HL-60 (cell line): ENCODE data around the gene SCGB1D1.

Source experiments
- DNase-seq, 2 experiments: peaks; one replicate each; pipeline ENCODE4 v3.0.0-alpha.2; 2010 to 2020; ENCODE audit warnings: low read depth in 1 of 2, low spot score in 1 of 2
- H3K27ac ChIP-seq: fragments of 250-450 bp; sonication (Bioruptor Pico); replicated peaks from 2 replicates; pipeline ENCODE4 v1.5.1; 2020; ENCODE audit warnings: mild to moderate bottlenecking, moderate library complexity
- H3K27me3 ChIP-seq: fragments of 250-450 bp; sonication (Bioruptor Pico); 2 replicates; pipeline ENCODE4 v1.5.1; 2021; ENCODE audit warnings: mild to moderate bottlenecking, moderate library complexity; ENCODE audit not compliant: insufficient read depth, poor library complexity, severe bottlenecking
- H3K4me3 ChIP-seq: replicated peaks from 2 replicates; pipeline ENCODE4 v1.5.1; 2011; ENCODE audit warnings: mild to moderate bottlenecking, control low read depth, low read length; ENCODE audit not compliant: insufficient read depth
- GABPA ChIP-seq: IDR thresholded peaks from 2 replicates; pipeline ENCODE4 v1.6.1; 2012; ENCODE audit warnings: low read depth
- POLR2AphosphoS5 ChIP-seq: IDR thresholded peaks from 2 replicates; pipeline ENCODE4 v1.6.1; 2012; ENCODE audit warnings: low read depth
- REST ChIP-seq: IDR thresholded peaks from 2 replicates; pipeline ENCODE4 v1.6.1; 2012; ENCODE audit warnings: low read depth; ENCODE audit not compliant: insufficient replicate concordance
- SPI1 ChIP-seq: IDR thresholded peaks from 2 replicates; pipeline ENCODE4 v1.6.1; 2012; ENCODE audit warnings: low read depth, mild to moderate bottlenecking, borderline replicate concordance
- TF ChIP-seq, protein P1 (sequence below): IDR thresholded peaks from one replicate; pipeline ENCODE4 v1.5.1; 2011; ENCODE audit warnings: low read length, control low read depth, inconsistent platforms; ENCODE audit not compliant: insufficient read depth

SCGB1D1 gene

DNA sequence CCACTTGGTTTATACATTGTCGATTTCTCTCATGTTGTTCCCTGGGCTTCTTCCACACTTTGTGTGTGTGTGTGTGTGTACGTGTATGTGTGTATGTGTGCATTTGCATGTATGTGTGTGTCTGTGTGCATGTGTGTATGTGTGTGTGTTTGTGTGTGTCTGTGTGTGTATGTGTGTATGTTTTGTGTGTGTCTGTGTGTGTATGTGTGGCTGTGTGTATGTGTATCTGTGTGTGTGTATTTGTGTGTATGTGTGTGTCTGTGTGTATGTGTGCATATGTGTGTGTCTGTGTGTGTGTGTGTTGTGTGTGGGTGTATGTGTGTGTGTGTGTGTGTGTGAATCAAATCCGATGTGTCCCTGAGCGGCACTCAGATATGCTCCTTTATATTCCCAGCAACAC, 47.5 kb downstream of the SCGB1D1 start:
- TF ChIP-seq POLR2AphosphoS5 (no peak), GABPA (no peak), SPI1 (no peak)
- TF ChIP-seq, protein P1, sequence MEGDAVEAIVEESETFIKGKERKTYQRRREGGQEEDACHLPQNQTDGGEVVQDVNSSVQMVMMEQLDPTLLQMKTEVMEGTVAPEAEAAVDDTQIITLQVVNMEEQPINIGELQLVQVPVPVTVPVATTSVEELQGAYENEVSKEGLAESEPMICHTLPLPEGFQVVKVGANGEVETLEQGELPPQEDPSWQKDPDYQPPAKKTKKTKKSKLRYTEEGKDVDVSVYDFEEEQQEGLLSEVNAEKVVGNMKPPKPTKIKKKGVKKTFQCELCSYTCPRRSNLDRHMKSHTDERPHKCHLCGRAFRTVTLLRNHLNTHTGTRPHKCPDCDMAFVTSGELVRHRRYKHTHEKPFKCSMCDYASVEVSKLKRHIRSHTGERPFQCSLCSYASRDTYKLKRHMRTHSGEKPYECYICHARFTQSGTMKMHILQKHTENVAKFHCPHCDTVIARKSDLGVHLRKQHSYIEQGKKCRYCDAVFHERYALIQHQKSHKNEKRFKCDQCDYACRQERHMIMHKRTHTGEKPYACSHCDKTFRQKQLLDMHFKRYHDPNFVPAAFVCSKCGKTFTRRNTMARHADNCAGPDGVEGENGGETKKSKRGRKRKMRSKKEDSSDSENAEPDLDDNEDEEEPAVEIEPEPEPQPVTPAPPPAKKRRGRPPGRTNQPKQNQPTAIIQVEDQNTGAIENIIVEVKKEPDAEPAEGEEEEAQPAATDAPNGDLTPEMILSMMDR, result no peak
- H3K27ac ChIP-seq, result no peak overlapping the region

DNA sequence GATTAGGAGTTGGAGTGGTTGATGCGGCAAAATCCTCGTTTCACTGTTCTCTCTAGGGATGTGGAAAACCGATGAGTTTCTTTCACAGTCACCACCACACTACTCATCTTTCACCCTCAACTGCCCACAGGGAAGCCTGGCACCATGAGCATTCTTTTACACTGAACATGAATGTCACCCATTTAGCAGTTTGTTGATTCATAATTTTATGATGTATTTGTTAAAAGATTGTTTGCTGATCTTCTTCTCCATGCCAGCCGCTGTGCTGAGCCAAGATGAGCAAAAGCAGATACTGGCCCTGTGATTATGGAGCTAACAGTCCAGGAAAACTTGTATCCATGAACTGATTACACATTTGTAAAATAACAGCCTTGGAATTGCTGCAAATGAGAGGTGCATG, 48.1 kb downstream of the SCGB1D1 start:
- no peak for DNase-seq
- no peak for TF ChIP-seq SPI1
- no peak for TF ChIP-seq REST
- no peak for TF ChIP-seq GABPA
- TF ChIP-seq POLR2AphosphoS5, result no peak
- TF ChIP-seq, protein P1, result no peak
- H3K4me3 ChIP-seq, result no peak overlapping the region
- H3K27me3 ChIP-seq, result peaks cover 3% of the 10 kb centered on the region
- no peak overlapping the region for H3K27ac ChIP-seq

More for the DNA sequence above, 47.5 kb downstream of the SCGB1D1 start:
- Histone ChIP-seq H3K27me3 (peaks cover 3% of the 10 kb centered on the region), H3K4me3 (no peak overlapping the region)
- DNase-seq, result no peak

- H3K4me3 ChIP-seq, result no peak overlapping the region
- H3K27me3 ChIP-seq, result peaks cover 1% of the 10 kb centered on the region
- no peak overlapping the region for H3K27ac ChIP-seq
- TF ChIP-seq POLR2AphosphoS5 (no peak), SPI1 (no peak)
- no peak for DNase-seq
Measured at GRCh38 chr11:62241095-62241494, 51.1 kb downstream of the SCGB1D1 start.

- no peak for DNase-seq
- Histone ChIP-seq H3K27me3 (no peaks in the 10 kb centered on the region), H3K27ac (no peak within 1 kb of the TSS), H3K4me3 (no peak within 1 kb of the TSS)
- TF ChIP-seq, protein P1, result no peak
- TF ChIP-seq GABPA (no peak), POLR2AphosphoS5 (no peak), REST (no peak), SPI1 (no peak)
Measured at GRCh38 chr11:62242021-62242420, 52.0 kb downstream of the SCGB1D1 start, which contains the start of gene SCGB1D2. SCGB1D2 (plus strand) TSS chr11:62242239; CDS start chr11:62242308, 69 bp downstream.
